H1 (cell line): ENCODE data around the gene INTS2. TPM values are rescaled to one million over a fixed set of nuclear protein-coding genes. Genes with fewer than 3 reads are reported as not detected.

ENCODE experiments used
- CHD1 ChIP-seq: IDR thresholded peaks from 2 replicates; pipeline ENCODE4 v1.6.1; 2012; ENCODE audit warnings: low read depth, low read length, improper control_type of control experiment
- CHD7 ChIP-seq: fragments of 300-600 bp; sonication (generic); IDR thresholded peaks from 2 replicates; pipeline ENCODE4 v1.7.1; 2012; ENCODE audit warnings: low read length, moderate library complexity, mild to moderate bottlenecking, inconsistent platforms; ENCODE audit not compliant: insufficient replicate concordance
- HDAC2 ChIP-seq, 2 experiments: fragments of 300-600 bp in 1 of 2; sonication (generic) in 1 of 2; IDR thresholded peaks; 2 replicates each; pipeline ENCODE4 v1.6.1; 2011 to 2012; ENCODE audit warnings: low read depth in 2 of 2, low read length in 2 of 2, mild to moderate bottlenecking in 2 of 2, moderate library complexity in 2 of 2, borderline replicate concordance in 1 of 2, inconsistent platforms in 1 of 2
- NRF1 ChIP-seq: IDR thresholded peaks from 2 replicates; pipeline ENCODE4 v1.6.1; 2011; ENCODE audit warnings: mild to moderate bottlenecking, low read depth, low read length, improper control_type of control experiment
- SIX5 ChIP-seq: IDR thresholded peaks from 2 replicates; pipeline ENCODE4 v1.6.1; 2011; ENCODE audit warnings: mild to moderate bottlenecking, low read depth, low read length
- polyA plus RNA-seq, 7 experiments: library from polyadenylated mRNA; depleted of rRNA in 3 of 7; stranded (reverse) in 5 of 7; unstranded in 2 of 7; fragments of >200 nt in 5 of 7; fragments of 200-250 nt in 2 of 7; gene quantifications; 1 replicate in 5 of 7; 2 replicates in 1 of 7; 4 replicates in 1 of 7; pipeline versions ENCODE4 v1.2.1 to v1.2.3, GENCODE V29; 2011 to 2013; ENCODE audit warnings: missing spikeins in 2 of 7, mixed read lengths in 2 of 7
- total RNA-seq: library from RNA; stranded (reverse); fragmentation: NEBNext Ultra II Directional; extraction: Animal tissue kit (Norgen Biotek cat#: 25700); gene quantifications from 2 replicates; pipeline ENCODE4 v1.2.1, GENCODE V29; 2021

INTS2 gene
- total and polyA plus RNA-seq, 2 of the 8 experiments (the other 6 are each of a cell fraction or from before 2014, with no cell fraction given): 9.4 to 21.8 TPM

- TF ChIP-seq CHD7: no peak
- TF ChIP-seq SIX5: no peak
- no peak for TF ChIP-seq CHD1
- TF ChIP-seq HDAC2 (IDR thresholded peaks at IDR 0.05; ENCODE audit: borderline replicate concordance in 1 of 2, low read depth in 2 of 2, low read length in 2 of 2): no peak
- no peak for TF ChIP-seq NRF1
Observed at GRCh38 chr17:61817452-61817851, 110.3 kb downstream of the INTS2 start (continued).
